Measurements from ENCODE around the gene IP6K3. TPM values are rescaled to one million over a fixed set of nuclear protein-coding genes. Genes with fewer than 3 reads are reported as not detected.

The IP6K3 gene
- total and polyA plus RNA-seq, 2 experiments from 2014 or later: 0.14 to 0.16 TPM

DNA sequence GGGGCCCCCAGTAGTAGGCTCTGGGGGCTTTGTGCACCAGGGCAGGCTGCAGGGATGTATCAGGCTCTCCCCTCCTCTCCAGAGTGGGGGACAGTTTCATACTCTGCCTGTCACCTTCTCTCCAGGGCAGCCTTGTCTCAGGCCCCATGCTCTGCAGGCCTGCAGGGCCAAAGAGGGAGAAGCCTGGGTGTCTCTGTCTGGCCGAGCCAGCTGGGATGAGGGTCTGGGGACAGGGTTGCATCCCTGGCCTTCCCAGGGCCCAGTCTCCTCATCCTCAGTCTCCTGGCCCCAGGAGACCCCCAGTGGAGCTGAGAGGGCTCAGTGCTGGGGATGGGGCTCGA lies 14.8 kb upstream of the IP6K3 start:
- Histone ChIP-seq H2AFZ (no peak overlapping the region), H3K4me2 (no peak overlapping the region), H3K27me3 (ENCODE audit: insufficient read depth) (no peaks in the 10 kb centered on the region), H3K9me2 (ENCODE audit: insufficient read depth) (no peaks in the 10 kb centered on the region), H3K36me3 (ENCODE audit: insufficient read depth) (no peaks in the 10 kb centered on the region), H3K27ac (ENCODE audit: low read depth) (no peak overlapping the region), H3F3A (replicated peaks; ENCODE audit: low read depth) (0 out of 2 replicates have a peak, but pooled peaks cover 3% of the 10 kb centered on the region), H3K4me1 (ENCODE audit: insufficient read depth) (no peaks in the 10 kb centered on the region), H3K79me2 (replicated peaks; ENCODE audit: insufficient read depth) (no peaks in the 10 kb centered on the region), H3K4me3 (no peak overlapping the region), H4K20me1 (replicated peaks; ENCODE audit: insufficient read depth) (no peaks in the 10 kb centered on the region)
- H3K27me3 Mint-ChIP-seq (ENCODE audit: insufficient read depth, low read depth, poor library complexity): peaks cover 11% of the 10 kb centered on the region
- H3K9me3 Mint-ChIP-seq: no peaks in the 10 kb centered on the region
- H3K27ac Mint-ChIP-seq: no peak overlapping the region
- ATAC-seq: no peak
- no peak for DNase-seq (ENCODE audit: low spot score)
- no peak overlapping the region for H3K4me3 Mint-ChIP-seq
- no peaks in the 10 kb centered on the region; the same call in 2 of the 3 replicates for H3K36me3 Mint-ChIP-seq (ENCODE audit: low read depth)
- peaks cover 9% of the 10 kb centered on the region; the same call in 1 of the 3 replicates for H3K4me1 Mint-ChIP-seq
- TF ChIP-seq EZH2 (IDR thresholded peaks at IDR 0.05; ENCODE audit: low read depth, unreplicated experiment) (no peak), EZH2phosphoT487 (IDR thresholded peaks at IDR 0.05; ENCODE audit: unreplicated experiment) (no peak), CREB1 (CRISPR knock-in tag; IDR thresholded peaks at IDR 0.05; ENCODE audit: low read depth) (no peak), ZNF331 (CRISPR knock-in tag; IDR thresholded peaks at IDR 0.05; ENCODE audit: low read depth) (no peak), REST (IDR thresholded peaks at IDR 0.05; ENCODE audit: unreplicated experiment) (no peak), JUNB (IDR thresholded peaks at IDR 0.05; ENCODE audit: unreplicated experiment) (no peak), ZNF114 (CRISPR knock-in tag; IDR thresholded peaks at IDR 0.05) (no peak), NANOG (IDR thresholded peaks at IDR 0.05; ENCODE audit: borderline replicate concordance) (no peak), STAT1 (IDR thresholded peaks at IDR 0.05; ENCODE audit: unreplicated experiment) (no peak), POLR2AphosphoS5 (IDR thresholded peaks at IDR 0.05; ENCODE audit: low read depth) (no peak)
- TF ChIP-seq, protein P1, sequence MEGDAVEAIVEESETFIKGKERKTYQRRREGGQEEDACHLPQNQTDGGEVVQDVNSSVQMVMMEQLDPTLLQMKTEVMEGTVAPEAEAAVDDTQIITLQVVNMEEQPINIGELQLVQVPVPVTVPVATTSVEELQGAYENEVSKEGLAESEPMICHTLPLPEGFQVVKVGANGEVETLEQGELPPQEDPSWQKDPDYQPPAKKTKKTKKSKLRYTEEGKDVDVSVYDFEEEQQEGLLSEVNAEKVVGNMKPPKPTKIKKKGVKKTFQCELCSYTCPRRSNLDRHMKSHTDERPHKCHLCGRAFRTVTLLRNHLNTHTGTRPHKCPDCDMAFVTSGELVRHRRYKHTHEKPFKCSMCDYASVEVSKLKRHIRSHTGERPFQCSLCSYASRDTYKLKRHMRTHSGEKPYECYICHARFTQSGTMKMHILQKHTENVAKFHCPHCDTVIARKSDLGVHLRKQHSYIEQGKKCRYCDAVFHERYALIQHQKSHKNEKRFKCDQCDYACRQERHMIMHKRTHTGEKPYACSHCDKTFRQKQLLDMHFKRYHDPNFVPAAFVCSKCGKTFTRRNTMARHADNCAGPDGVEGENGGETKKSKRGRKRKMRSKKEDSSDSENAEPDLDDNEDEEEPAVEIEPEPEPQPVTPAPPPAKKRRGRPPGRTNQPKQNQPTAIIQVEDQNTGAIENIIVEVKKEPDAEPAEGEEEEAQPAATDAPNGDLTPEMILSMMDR (conservative IDR thresholded peaks at IDR 0.05; ENCODE audit: low read depth in 2 of 2): no peak
- TF ChIP-seq, protein P2, sequence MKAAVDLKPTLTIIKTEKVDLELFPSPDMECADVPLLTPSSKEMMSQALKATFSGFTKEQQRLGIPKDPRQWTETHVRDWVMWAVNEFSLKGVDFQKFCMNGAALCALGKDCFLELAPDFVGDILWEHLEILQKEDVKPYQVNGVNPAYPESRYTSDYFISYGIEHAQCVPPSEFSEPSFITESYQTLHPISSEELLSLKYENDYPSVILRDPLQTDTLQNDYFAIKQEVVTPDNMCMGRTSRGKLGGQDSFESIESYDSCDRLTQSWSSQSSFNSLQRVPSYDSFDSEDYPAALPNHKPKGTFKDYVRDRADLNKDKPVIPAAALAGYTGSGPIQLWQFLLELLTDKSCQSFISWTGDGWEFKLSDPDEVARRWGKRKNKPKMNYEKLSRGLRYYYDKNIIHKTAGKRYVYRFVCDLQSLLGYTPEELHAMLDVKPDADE (IDR thresholded peaks at IDR 0.05): no peak
- TF ChIP-seq, protein P3, sequence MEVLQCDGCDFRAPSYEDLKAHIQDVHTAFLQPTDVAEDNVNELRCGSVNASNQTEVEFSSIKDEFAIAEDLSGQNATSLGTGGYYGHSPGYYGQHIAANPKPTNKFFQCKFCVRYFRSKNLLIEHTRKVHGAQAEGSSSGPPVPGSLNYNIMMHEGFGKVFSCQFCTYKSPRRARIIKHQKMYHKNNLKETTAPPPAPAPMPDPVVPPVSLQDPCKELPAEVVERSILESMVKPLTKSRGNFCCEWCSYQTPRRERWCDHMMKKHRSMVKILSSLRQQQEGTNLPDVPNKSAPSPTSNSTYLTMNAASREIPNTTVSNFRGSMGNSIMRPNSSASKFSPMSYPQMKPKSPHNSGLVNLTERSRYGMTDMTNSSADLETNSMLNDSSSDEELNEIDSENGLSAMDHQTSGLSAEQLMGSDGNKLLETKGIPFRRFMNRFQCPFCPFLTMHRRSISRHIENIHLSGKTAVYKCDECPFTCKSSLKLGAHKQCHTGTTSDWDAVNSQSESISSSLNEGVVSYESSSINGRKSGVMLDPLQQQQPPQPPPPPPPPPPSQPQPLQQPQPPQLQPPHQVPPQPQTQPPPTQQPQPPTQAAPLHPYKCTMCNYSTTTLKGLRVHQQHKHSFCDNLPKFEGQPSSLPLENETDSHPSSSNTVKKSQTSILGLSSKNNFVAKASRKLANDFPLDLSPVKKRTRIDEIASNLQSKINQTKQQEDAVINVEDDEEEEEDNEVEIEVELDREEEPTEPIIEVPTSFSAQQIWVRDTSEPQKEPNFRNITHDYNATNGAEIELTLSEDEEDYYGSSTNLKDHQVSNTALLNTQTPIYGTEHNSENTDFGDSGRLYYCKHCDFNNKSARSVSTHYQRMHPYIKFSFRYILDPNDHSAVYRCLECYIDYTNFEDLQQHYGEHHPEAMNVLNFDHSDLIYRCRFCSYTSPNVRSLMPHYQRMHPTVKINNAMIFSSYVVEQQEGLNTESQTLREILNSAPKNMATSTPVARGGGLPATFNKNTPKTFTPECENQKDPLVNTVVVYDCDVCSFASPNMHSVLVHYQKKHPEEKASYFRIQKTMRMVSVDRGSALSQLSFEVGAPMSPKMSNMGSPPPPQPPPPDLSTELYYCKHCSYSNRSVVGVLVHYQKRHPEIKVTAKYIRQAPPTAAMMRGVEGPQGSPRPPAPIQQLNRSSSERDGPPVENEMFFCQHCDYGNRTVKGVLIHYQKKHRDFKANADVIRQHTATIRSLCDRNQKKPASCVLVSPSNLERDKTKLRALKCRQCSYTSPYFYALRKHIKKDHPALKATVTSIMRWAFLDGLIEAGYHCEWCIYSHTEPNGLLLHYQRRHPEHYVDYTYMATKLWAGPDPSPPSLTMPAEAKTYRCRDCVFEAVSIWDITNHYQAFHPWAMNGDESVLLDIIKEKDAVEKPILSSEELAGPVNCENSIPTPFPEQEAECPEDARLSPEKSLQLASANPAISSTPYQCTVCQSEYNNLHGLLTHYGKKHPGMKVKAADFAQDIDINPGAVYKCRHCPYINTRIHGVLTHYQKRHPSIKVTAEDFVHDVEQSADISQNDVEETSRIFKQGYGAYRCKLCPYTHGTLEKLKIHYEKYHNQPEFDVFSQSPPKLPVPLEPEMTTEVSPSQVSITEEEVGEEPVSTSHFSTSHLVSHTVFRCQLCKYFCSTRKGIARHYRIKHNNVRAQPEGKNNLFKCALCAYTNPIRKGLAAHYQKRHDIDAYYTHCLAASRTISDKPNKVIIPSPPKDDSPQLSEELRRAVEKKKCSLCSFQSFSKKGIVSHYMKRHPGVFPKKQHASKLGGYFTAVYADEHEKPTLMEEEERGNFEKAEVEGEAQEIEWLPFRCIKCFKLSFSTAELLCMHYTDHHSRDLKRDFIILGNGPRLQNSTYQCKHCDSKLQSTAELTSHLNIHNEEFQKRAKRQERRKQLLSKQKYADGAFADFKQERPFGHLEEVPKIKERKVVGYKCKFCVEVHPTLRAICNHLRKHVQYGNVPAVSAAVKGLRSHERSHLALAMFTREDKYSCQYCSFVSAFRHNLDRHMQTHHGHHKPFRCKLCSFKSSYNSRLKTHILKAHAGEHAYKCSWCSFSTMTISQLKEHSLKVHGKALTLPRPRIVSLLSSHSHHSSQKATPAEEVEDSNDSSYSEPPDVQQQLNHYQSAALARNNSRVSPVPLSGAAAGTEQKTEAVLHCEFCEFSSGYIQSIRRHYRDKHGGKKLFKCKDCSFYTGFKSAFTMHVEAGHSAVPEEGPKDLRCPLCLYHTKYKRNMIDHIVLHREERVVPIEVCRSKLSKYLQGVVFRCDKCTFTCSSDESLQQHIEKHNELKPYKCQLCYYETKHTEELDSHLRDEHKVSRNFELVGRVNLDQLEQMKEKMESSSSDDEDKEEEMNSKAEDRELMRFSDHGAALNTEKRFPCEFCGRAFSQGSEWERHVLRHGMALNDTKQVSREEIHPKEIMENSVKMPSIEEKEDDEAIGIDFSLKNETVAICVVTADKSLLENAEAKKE (CRISPR knock-in tag; IDR thresholded peaks at IDR 0.05): no peak

All from GM23338 (cell line).